Body of pancreas (tissue), 4 donors: ENCODE data around the gene DHX36. TPM values are rescaled to one million over a fixed set of nuclear protein-coding genes. Genes with fewer than 3 reads are reported as not detected.

Experiments
- ATAC-seq: fragments of 150-250 bp; one replicate; pipeline ENCODE4 v1.9.1; 2016
- DNase-seq, 4 donors: peaks; one replicate each; pipeline ENCODE4 v3.0.0-alpha.2; 2019
- H3K27ac ChIP-seq, 4 donors: fragments of 200-600 bp; sonication (generic); 1 replicate in 3 of 4; 2 replicates in 1 of 4; pipeline versions ENCODE4 v1.5.1 to v1.6.1; 2016 to 2019; ENCODE audit warnings: mild to moderate bottlenecking in 1 of 4, mixed read lengths in 1 of 4, moderate library complexity in 1 of 4
- H3K27me3 ChIP-seq, 2 donors: fragments of 200-600 bp; sonication (generic); one replicate each; pipeline ENCODE4 v1.6.0; 2016; ENCODE audit warnings: mild to moderate bottlenecking in 1 of 2
- H3K36me3 ChIP-seq, 2 donors: fragments of 200-600 bp; sonication (generic); replicated peaks in 1 of 2; 2 replicates each; pipeline ENCODE4 v1.5.1; 2016; ENCODE audit warnings: low read depth in 2 of 2; ENCODE audit not compliant: insufficient read depth in 1 of 2
- H3K4me1 ChIP-seq: fragments of 200-600 bp; sonication (generic); one replicate; pipeline ENCODE4 v1.6.0; 2016
- H3K4me3 ChIP-seq, 2 donors: fragments of 200-600 bp; sonication (generic); 1 replicate in 1 of 2; 2 replicates in 1 of 2; pipeline ENCODE4 v1.5.1; 2016 to 2019
- H3K9me3 ChIP-seq, 3 donors: fragments of 200-600 bp; sonication (generic); 1 replicate in 2 of 3; 2 replicates in 1 of 3; pipeline ENCODE4 v1.5.1; 2016
- CTCF ChIP-seq, 7 experiments: fragments of 450-650 bp in 4 of 7; fragments of 200-600 bp in 3 of 7; sonication (generic) in 3 of 7; IDR thresholded peaks; one replicate each; pipeline ENCODE4 v1.5.1; 2016 to 2019; ENCODE audit warnings: antibody characterized with exemption in 7 of 7
- POLR2A ChIP-seq, 3 donors: fragments of 450-650 bp; IDR thresholded peaks; one replicate each; pipeline ENCODE4 v1.6.1; 2016; ENCODE audit warnings: antibody characterized with exemption in 3 of 3, mild to moderate bottlenecking in 2 of 3
- WGBS, 2 donors: methylation state at CpG; one replicate each; pipeline ENCODE4 v1.1.5; 2017; 5-methylcytosine and 5-hydroxymethylcytosine counted together
- intact Hi-C: fragments of 100-400 bp; cut with DNase I; formaldehyde crosslinking; loops from one replicate; pipeline ENCODE4 v1.15.1; 2023
- small RNA-seq: library from RNA; depleted of rRNA; stranded (forward); fragments of <200 nt; gene quantifications from one replicate; pipeline ENCODE3, GENCODE V24; 2016
- total RNA-seq, 2 donors: library from RNA; depleted of rRNA; stranded (reverse); fragments of >200 nt; gene quantifications; one replicate each; pipeline ENCODE4 v1.1.0, GENCODE V29; 2016

DHX36 gene
- total RNA-seq, 2 donors from 2014 or later = 30.6 to 58.3 TPM

GRCh38 chr3:154225536-154225935 is 98.8 kb downstream of the DHX36 start:
- Histone ChIP-seq H3K36me3 (no peaks in the 10 kb centered on the region), H3K9me3 (no peaks in the 10 kb centered on the region), H3K4me3 (no peak overlapping the region), H3K27me3 (no peaks in the 10 kb centered on the region), H3K4me1 (no peaks in the 10 kb centered on the region), H3K27ac (no peak overlapping the region)
- 81 to 89% methylated on average over 2 of the region's 2 CpGs for WGBS, 2 donors
- TF ChIP-seq CTCF (IDR thresholded peaks at IDR 0.05) = no peak
- no peak for TF ChIP-seq POLR2A (IDR thresholded peaks at IDR 0.05)
- no peak for DNase-seq
- ATAC-seq = no peak
- intact Hi-C loops = no loop called here

GRCh38 chr3:154224866-154225265 is 99.4 kb downstream of the DHX36 start:
- Histone ChIP-seq H3K4me3 (no peak overlapping the region), H3K4me1 (no peaks in the 10 kb centered on the region), H3K9me3 (no peaks in the 10 kb centered on the region), H3K27ac (no peak overlapping the region), H3K27me3 (no peaks in the 10 kb centered on the region), H3K36me3 (no peaks in the 10 kb centered on the region)
- DNase-seq (no peak), ATAC-seq (no peak)
- intact Hi-C loops = no loop called here
- TF ChIP-seq POLR2A (IDR thresholded peaks at IDR 0.05) (no peak), CTCF (IDR thresholded peaks at IDR 0.05) (no peak)

GRCh38 chr3:154224366-154224765 is 99.9 kb downstream of the DHX36 start:
- Histone ChIP-seq H3K4me1 (no peaks in the 10 kb centered on the region), H3K27ac (no peak overlapping the region), H3K9me3 (no peaks in the 10 kb centered on the region), H3K4me3 (no peak overlapping the region), H3K36me3 (no peaks in the 10 kb centered on the region), H3K27me3 (no peaks in the 10 kb centered on the region)
- DNase-seq (no peak), ATAC-seq (no peak)
- TF ChIP-seq CTCF (IDR thresholded peaks at IDR 0.05) = no peak
- TF ChIP-seq POLR2A (IDR thresholded peaks at IDR 0.05) = no peak
- intact Hi-C loops = no loop called here
- 67 to 69% methylated on average over 6 of the region's 6 CpGs for WGBS, 2 donors

GRCh38 chr3:154223519-154223918 is 100.8 kb downstream of the DHX36 start:
- no peaks in the 10 kb centered on the region for H3K36me3 ChIP-seq
- no peaks in the 10 kb centered on the region for H3K9me3 ChIP-seq
- no peaks in the 10 kb centered on the region for H3K4me1 ChIP-seq
- intact Hi-C loops = no loop called here
- no peak overlapping the region for H3K4me3 ChIP-seq
- ATAC-seq (no peak), DNase-seq (no peak)
- H3K27ac ChIP-seq = no peak overlapping the region
- no peaks in the 10 kb centered on the region for H3K27me3 ChIP-seq
- TF ChIP-seq POLR2A (IDR thresholded peaks at IDR 0.05) (no peak), CTCF (IDR thresholded peaks at IDR 0.05) (no peak)

Small RNA genes lying within 50 kb of the gene (small RNA-seq; reads per million reads assigned to genes)
- gene RF01210 = not detected

Other genes with a start within 250 kb of the DHX36 start
- 10 to 100 TPM; 16.9 to 17.1 TPM for gene ARHGEF26, start 203.1 kb downstream of the DHX36 start, total RNA-seq
- not detected for gene GPR149, start 105.7 kb upstream of the DHX36 start, total RNA-seq